GM12892 (cell line): ENCODE measurements around the gene TMEM255B.

Experiments used
- POLR2A ChIP-seq: IDR thresholded peaks from 2 replicates; pipeline ENCODE4 v1.6.1; 2011; ENCODE audit warnings: low read depth, low read length, control low read depth
- POLR2AphosphoS5 ChIP-seq: IDR thresholded peaks from 2 replicates; pipeline ENCODE4 v1.6.1; 2011; ENCODE audit warnings: low read depth, low read length, control low read depth
- TAF1 ChIP-seq: IDR thresholded peaks from 2 replicates; pipeline ENCODE4 v1.6.1; 2011; ENCODE audit warnings: low read depth, mild to moderate bottlenecking, control low read depth, low read length, borderline replicate concordance

- no peak for TF ChIP-seq POLR2AphosphoS5
- TF ChIP-seq POLR2A = no peak
- no peak for TF ChIP-seq TAF1
These were observed 91.9 kb downstream of the TMEM255B start for GRCh38 chr13:113850722-113851479.
